ENCODE data around the gene GPR62. TPM values are rescaled to one million over a fixed set of nuclear protein-coding genes. Genes with fewer than 3 reads are reported as not detected.

Gene GPR62
- total and polyA plus RNA-seq, 2 donors (not counting 3 experiments of a cell fraction or from before 2014, with no cell fraction given): 0.04 to 0.15 TPM

- H3K9me1 ChIP-seq (replicated peaks; ENCODE audit: control insufficient read depth, extremely low read depth, insufficient read depth, low read length): no peaks in the 10 kb centered on the region
- FAIRE-seq: no peak
- BruUV-seq (replicated peaks): no TSS peak
- ChIA-PET POLR2A (interaction anchor here (1.3 to 2.1 kb wide), 2 partner anchors 12 to 32 kb away, joined by 4 read pairs; partner anchors contain the start of gene ABHD14B), CTCF (interaction anchor here (0.6 to 2.8 kb wide), 12 partner anchors 9 to 552 kb away, joined by 3 to 46 read pairs (median 3); partner anchors contain the start of genes ABHD14A, ABHD14B, ACY1 and RPL29)
- peak overlapping the region; percentile 66 to 81 (median 79) for H3K4me3 ChIP-seq (replicated peaks in 1 of 3; ENCODE audit: insufficient read depth in 1 of 3, low read depth in 1 of 3, low read length in 3 of 3)
- H3K9ac ChIP-seq (replicated peaks; ENCODE audit: extremely low read depth, insufficient read depth, low read length): peak overlapping the region; percentile 30
- H2AFZ ChIP-seq (ENCODE audit: low read depth, low read length): peak overlapping the region; percentile 60
- H4K20me1 ChIP-seq (replicated peaks; ENCODE audit: control insufficient read depth, extremely low read depth, insufficient read depth, low read length): no peaks in the 10 kb centered on the region
- TF ChIP-seq FOS (IDR thresholded peaks at IDR 0.05; ENCODE audit: borderline replicate concordance, insufficient read depth, low read length): no peak
- TF ChIP-seq MYC (IDR thresholded peaks at IDR 0.05; ENCODE audit: low read depth, low read length): no peak
- no peak for TF ChIP-seq POLR2A (IDR thresholded peaks at IDR 0.05; ENCODE audit: low read depth, low read length)
- no peak for TF ChIP-seq GATA2 (IDR thresholded peaks at IDR 0.05; ENCODE audit: insufficient read depth, insufficient read length, low read depth, low read length)
- TF ChIP-seq, protein P1, sequence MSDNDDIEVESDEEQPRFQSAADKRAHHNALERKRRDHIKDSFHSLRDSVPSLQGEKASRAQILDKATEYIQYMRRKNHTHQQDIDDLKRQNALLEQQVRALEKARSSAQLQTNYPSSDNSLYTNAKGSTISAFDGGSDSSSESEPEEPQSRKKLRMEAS (IDR thresholded peaks at IDR 0.05; ENCODE audit: insufficient read depth, insufficient read length): no peak
- no peak for TF ChIP-seq POLR2AphosphoS5 (IDR thresholded peaks at IDR 0.05; ENCODE audit: insufficient read depth, low read depth, low read length)
- no peak for TF ChIP-seq JUN (IDR thresholded peaks at IDR 0.05; ENCODE audit: borderline replicate concordance, insufficient read depth, insufficient read length, low read depth)
- TF ChIP-seq, protein P2, sequence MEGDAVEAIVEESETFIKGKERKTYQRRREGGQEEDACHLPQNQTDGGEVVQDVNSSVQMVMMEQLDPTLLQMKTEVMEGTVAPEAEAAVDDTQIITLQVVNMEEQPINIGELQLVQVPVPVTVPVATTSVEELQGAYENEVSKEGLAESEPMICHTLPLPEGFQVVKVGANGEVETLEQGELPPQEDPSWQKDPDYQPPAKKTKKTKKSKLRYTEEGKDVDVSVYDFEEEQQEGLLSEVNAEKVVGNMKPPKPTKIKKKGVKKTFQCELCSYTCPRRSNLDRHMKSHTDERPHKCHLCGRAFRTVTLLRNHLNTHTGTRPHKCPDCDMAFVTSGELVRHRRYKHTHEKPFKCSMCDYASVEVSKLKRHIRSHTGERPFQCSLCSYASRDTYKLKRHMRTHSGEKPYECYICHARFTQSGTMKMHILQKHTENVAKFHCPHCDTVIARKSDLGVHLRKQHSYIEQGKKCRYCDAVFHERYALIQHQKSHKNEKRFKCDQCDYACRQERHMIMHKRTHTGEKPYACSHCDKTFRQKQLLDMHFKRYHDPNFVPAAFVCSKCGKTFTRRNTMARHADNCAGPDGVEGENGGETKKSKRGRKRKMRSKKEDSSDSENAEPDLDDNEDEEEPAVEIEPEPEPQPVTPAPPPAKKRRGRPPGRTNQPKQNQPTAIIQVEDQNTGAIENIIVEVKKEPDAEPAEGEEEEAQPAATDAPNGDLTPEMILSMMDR (IDR thresholded peaks at IDR 0.05; ENCODE audit: extremely low read depth in 1 of 2, insufficient read depth in 1 of 2, low read depth in 1 of 2, low read length in 2 of 2): no peak
- TF ChIP-seq EZH2 (IDR thresholded peaks at IDR 0.05; ENCODE audit: borderline replicate concordance, low read depth, low read length, severe bottlenecking): no peak
- DNase-seq (ENCODE audit: low read depth, low spot score): no peak
- dilution Hi-C loops (cut with MboI; ENCODE audit: extremely low pct_ligation_motif_present, low sequenced_read_pairs) (no loop called here), intact Hi-C loops (cut with micrococcal nuclease) (loop anchor here (5.0 to 10.0 kb wide), 2 partner anchors 439 to 557 kb away; partner anchors contain the start of genes DCAF1 and MANF)
- H3K9me3 ChIP-seq (replicated peaks; ENCODE audit: control insufficient read depth, insufficient read depth, low read length): no peaks in the 10 kb centered on the region
- peak overlapping the region; percentile 22 for H3K27ac ChIP-seq (ENCODE audit: insufficient read depth, low read depth, low read length)
- H3K4me1 ChIP-seq (ENCODE audit: control insufficient read depth, extremely low read depth, insufficient read depth, low read length): peaks cover 21% of the 10 kb centered on the region
- H3K36me3 ChIP-seq (ENCODE audit: control insufficient read depth in 2 of 2, extremely low read depth in 1 of 2, insufficient read depth in 2 of 2, low read length in 2 of 2): peaks cover 0 to 16% of the 10 kb centered on the region in 2 experiments
- H3K79me2 ChIP-seq (ENCODE audit: control insufficient read depth, insufficient read depth, low read length): peaks cover 16% of the 10 kb centered on the region
- no peaks in the 10 kb centered on the region for H3K27me3 ChIP-seq (ENCODE audit: control insufficient read depth in 2 of 2, insufficient read depth in 2 of 2, low read length in 2 of 2)
- H3K4me2 ChIP-seq (ENCODE audit: insufficient read depth, low read length): peak overlapping the region; percentile 91
Observed at GRCh38 chr3:51941463-51941797, 13.8 kb upstream of the GPR62 start.

All from endothelial cell of umbilical vein (primary cell).